ENCODE measurements around the gene CPA5. TPM values are rescaled to one million over a fixed set of nuclear protein-coding genes. Genes with fewer than 3 reads are reported as not detected.

Gene CPA5
- polyA plus RNA-seq, 1 of the 3 experiments (the other 2 are of a cell fraction), result 1.3 TPM

DNA sequence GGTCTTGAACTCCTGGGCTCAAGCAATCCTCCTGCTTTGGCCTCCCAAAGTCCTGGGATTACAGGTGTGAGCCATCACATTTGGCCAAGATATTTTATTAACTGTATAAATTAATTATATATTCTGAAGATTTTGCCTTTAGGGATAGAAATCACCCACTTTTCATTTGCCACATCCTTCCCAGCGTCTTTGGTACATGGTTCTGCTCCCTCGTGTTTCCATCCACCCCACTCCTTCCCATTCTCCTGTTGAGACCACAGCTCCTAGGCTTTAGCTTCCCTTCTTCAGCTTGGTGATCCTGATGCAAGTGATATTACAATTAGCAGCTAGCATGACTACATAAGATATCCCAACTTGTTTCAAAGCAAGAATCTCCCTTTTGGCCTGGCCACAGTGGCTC lies 44.1 kb downstream of the CPA5 start:
- CTCF ChIA-PET, result no interaction called here
- no peaks in the 10 kb centered on the region for H3K9me2 ChIP-seq
- no peaks in the 10 kb centered on the region; a peak in 1 of 4 replicates for H3K4me1 ChIP-seq (ENCODE audit: control insufficient read depth in 1 of 2, insufficient read depth in 2 of 2, low read depth in 1 of 2, low read length in 1 of 2)
- H2AFZ ChIP-seq (ENCODE audit: low read depth), result no peak overlapping the region
- H3K27me3 ChIP-seq (ENCODE audit: insufficient read depth), result no peaks in the 10 kb centered on the region
- H3K79me2 ChIP-seq (ENCODE audit: insufficient read depth), result no peaks in the 10 kb centered on the region
- POLR2A ChIA-PET, result no interaction called here
- no peak for DNase-seq
- H3K27ac ChIP-seq (ENCODE audit: low read depth in 2 of 2, low read length in 1 of 2), result no peak overlapping the region
- H3K4me2 ChIP-seq, result no peak overlapping the region
- H3K36me3 ChIP-seq (replicated peaks in 1 of 2; ENCODE audit: control insufficient read depth in 1 of 2, insufficient read depth in 2 of 2, low read length in 1 of 2), result no peaks in the 10 kb centered on the region
- no peaks in the 10 kb centered on the region for H3F3A ChIP-seq (replicated peaks; ENCODE audit: insufficient read depth)
- no peak for TF ChIP-seq NFIC (IDR thresholded peaks at IDR 0.05; ENCODE audit: borderline replicate concordance)
- TF ChIP-seq MXI1 (IDR thresholded peaks at IDR 0.05; ENCODE audit: low read depth, low read length), result no peak
- TF ChIP-seq EP300 (IDR thresholded peaks at IDR 0.05; ENCODE audit: borderline replicate concordance in 1 of 2, low read depth in 1 of 2, low read length in 1 of 2), result no peak
- TF ChIP-seq RCOR1 (IDR thresholded peaks at IDR 0.05; ENCODE audit: low read length), result no peak
- TF ChIP-seq RFX5 (IDR thresholded peaks at IDR 0.05; ENCODE audit: low read length), result no peak
- TF ChIP-seq GATA2 (CRISPR knock-in tag; IDR thresholded peaks at IDR 0.05), result no peak
- TF ChIP-seq FOSL2 (IDR thresholded peaks at IDR 0.05; ENCODE audit: borderline replicate concordance, low read depth), result no peak
- TF ChIP-seq, protein P1, sequence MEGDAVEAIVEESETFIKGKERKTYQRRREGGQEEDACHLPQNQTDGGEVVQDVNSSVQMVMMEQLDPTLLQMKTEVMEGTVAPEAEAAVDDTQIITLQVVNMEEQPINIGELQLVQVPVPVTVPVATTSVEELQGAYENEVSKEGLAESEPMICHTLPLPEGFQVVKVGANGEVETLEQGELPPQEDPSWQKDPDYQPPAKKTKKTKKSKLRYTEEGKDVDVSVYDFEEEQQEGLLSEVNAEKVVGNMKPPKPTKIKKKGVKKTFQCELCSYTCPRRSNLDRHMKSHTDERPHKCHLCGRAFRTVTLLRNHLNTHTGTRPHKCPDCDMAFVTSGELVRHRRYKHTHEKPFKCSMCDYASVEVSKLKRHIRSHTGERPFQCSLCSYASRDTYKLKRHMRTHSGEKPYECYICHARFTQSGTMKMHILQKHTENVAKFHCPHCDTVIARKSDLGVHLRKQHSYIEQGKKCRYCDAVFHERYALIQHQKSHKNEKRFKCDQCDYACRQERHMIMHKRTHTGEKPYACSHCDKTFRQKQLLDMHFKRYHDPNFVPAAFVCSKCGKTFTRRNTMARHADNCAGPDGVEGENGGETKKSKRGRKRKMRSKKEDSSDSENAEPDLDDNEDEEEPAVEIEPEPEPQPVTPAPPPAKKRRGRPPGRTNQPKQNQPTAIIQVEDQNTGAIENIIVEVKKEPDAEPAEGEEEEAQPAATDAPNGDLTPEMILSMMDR (IDR thresholded peaks at IDR 0.05), result no peak
- TF ChIP-seq REST (IDR thresholded peaks at IDR 0.05; ENCODE audit: low read depth, low read length), result no peak
- no peak for TF ChIP-seq JUND (IDR thresholded peaks at IDR 0.05)
- no peak for TF ChIP-seq PBX3 (IDR thresholded peaks at IDR 0.05)
- no peaks in the 10 kb centered on the region for H4K20me1 ChIP-seq (ENCODE audit: insufficient read depth)
- WGBS (ENCODE audit: low lambda C conversion rate), result 70% methylated on average over 2 of the region's 2 CpGs
- no peak overlapping the region for H3K4me3 ChIP-seq (ENCODE audit: low read depth in 2 of 2, low read length in 1 of 2)
- no peak overlapping the region for H3K9ac ChIP-seq
- no peaks in the 10 kb centered on the region for H3K9me3 ChIP-seq

GRCh38 chr7:130390486-130390885 lies 45.9 kb downstream of the CPA5 start:
- H2AFZ ChIP-seq (ENCODE audit: low read depth), result no peak overlapping the region
- 95% methylated on average over 1 of the region's 1 CpG for WGBS (ENCODE audit: low lambda C conversion rate)
- ChIA-PET POLR2A (no interaction called here), CTCF (no interaction called here)
- no peak for DNase-seq
- peaks cover 0 to 4% of the 10 kb centered on the region in 2 experiments; a peak in 2 of 4 replicates for H3K4me1 ChIP-seq (ENCODE audit: control insufficient read depth in 1 of 2, insufficient read depth in 2 of 2, low read depth in 1 of 2, low read length in 1 of 2)
- H3K36me3 ChIP-seq (replicated peaks in 1 of 2; ENCODE audit: control insufficient read depth in 1 of 2, insufficient read depth in 2 of 2, low read length in 1 of 2), result peaks cover 0 to 2% of the 10 kb centered on the region in 2 experiments
- no peaks in the 10 kb centered on the region for H3K9me3 ChIP-seq
- H3K9me2 ChIP-seq, result no peaks in the 10 kb centered on the region
- no peak overlapping the region for H3K4me3 ChIP-seq (ENCODE audit: low read depth in 2 of 2, low read length in 1 of 2)
- no peaks in the 10 kb centered on the region for H4K20me1 ChIP-seq (ENCODE audit: insufficient read depth)
- H3K27ac ChIP-seq (ENCODE audit: low read depth in 2 of 2, low read length in 1 of 2), result no peak overlapping the region
- no peak overlapping the region for H3K4me2 ChIP-seq
- no peaks in the 10 kb centered on the region for H3K27me3 ChIP-seq (ENCODE audit: insufficient read depth)
- no peak overlapping the region for H3K9ac ChIP-seq
- no peaks in the 10 kb centered on the region for H3F3A ChIP-seq (replicated peaks; ENCODE audit: insufficient read depth)
- H3K79me2 ChIP-seq (ENCODE audit: insufficient read depth), result no peaks in the 10 kb centered on the region
- no peak for TF ChIP-seq FOSL2 (IDR thresholded peaks at IDR 0.05; ENCODE audit: borderline replicate concordance, low read depth)
- TF ChIP-seq, protein P2, sequence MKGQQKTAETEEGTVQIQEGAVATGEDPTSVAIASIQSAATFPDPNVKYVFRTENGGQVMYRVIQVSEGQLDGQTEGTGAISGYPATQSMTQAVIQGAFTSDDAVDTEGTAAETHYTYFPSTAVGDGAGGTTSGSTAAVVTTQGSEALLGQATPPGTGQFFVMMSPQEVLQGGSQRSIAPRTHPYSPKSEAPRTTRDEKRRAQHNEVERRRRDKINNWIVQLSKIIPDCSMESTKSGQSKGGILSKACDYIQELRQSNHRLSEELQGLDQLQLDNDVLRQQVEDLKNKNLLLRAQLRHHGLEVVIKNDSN (IDR thresholded peaks at IDR 0.05; ENCODE audit: borderline replicate concordance, low read depth), result no peak
- no peak for TF ChIP-seq SMC3 (IDR thresholded peaks at IDR 0.05; ENCODE audit: low read depth, low read length)
- TF ChIP-seq YY1 (IDR thresholded peaks at IDR 0.05; ENCODE audit: low read depth), result no peak
- TF ChIP-seq JUND (IDR thresholded peaks at IDR 0.05), result no peak
- no peak for TF ChIP-seq NRF1 (IDR thresholded peaks at IDR 0.05; ENCODE audit: low read depth, low read length)
- no peak for TF ChIP-seq ELF1 (IDR thresholded peaks at IDR 0.05)
- TF ChIP-seq TEAD4 (IDR thresholded peaks at IDR 0.05; ENCODE audit: borderline replicate concordance, insufficient read depth), result no peak
- TF ChIP-seq RCOR1 (IDR thresholded peaks at IDR 0.05; ENCODE audit: low read length), result no peak
- no peak for TF ChIP-seq GABPA (IDR thresholded peaks at IDR 0.05; ENCODE audit: low read depth)
- TF ChIP-seq, protein P3, sequence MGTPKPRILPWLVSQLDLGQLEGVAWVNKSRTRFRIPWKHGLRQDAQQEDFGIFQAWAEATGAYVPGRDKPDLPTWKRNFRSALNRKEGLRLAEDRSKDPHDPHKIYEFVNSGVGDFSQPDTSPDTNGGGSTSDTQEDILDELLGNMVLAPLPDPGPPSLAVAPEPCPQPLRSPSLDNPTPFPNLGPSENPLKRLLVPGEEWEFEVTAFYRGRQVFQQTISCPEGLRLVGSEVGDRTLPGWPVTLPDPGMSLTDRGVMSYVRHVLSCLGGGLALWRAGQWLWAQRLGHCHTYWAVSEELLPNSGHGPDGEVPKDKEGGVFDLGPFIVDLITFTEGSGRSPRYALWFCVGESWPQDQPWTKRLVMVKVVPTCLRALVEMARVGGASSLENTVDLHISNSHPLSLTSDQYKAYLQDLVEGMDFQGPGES (IDR thresholded peaks at IDR 0.05; ENCODE audit: low read depth, low read length), result no peak
- no peak for TF ChIP-seq PBX3 (IDR thresholded peaks at IDR 0.05)

Measured in SK-N-SH (cell line).